ENCODE results near the gene MARVELD3. TPM values are rescaled to one million over a fixed set of nuclear protein-coding genes. Genes with fewer than 3 reads are reported as not detected.

The MARVELD3 gene
- polyA plus RNA-seq, 2 donors, result 2.9 to 4.2 TPM

GRCh38 chr16:71666928-71667707, 41.1 kb downstream of the MARVELD3 start:
- H3K36me3 ChIP-seq (ENCODE audit: control insufficient read depth in 2 of 2, insufficient read depth in 2 of 2, low read length in 1 of 2), result peaks cover 0 to 6% of the 10 kb centered on the region in 2 donors
- H3K27ac ChIP-seq (ENCODE audit: low read depth in 2 of 2, low read length in 1 of 2), result no peak overlapping the region
- H3K27me3 ChIP-seq (ENCODE audit: control insufficient read depth in 1 of 2, insufficient read depth in 2 of 2, low read length in 2 of 2), result no peaks in the 10 kb centered on the region
- WGBS, 2 donors, result 56 to 73% methylated on average over 4 of the region's 4 CpGs
- H3K4me1 ChIP-seq (ENCODE audit: control insufficient read depth in 2 of 2, insufficient read depth in 2 of 2, low read length in 1 of 2), result no peaks in the 10 kb centered on the region
- no peaks in the 10 kb centered on the region for H3K9me3 ChIP-seq (ENCODE audit: control insufficient read depth in 2 of 2, insufficient read depth in 1 of 2, low read depth in 1 of 2, low read length in 1 of 2)
- H3K4me3 ChIP-seq (ENCODE audit: low read depth in 1 of 2, low read length in 2 of 2), result no peak overlapping the region

- Histone ChIP-seq H3K9me3 (ENCODE audit: control insufficient read depth in 2 of 2, insufficient read depth in 1 of 2, low read depth in 1 of 2, low read length in 1 of 2) (no peaks in the 10 kb centered on the region), H3K27me3 (ENCODE audit: control insufficient read depth in 1 of 2, insufficient read depth in 2 of 2, low read length in 2 of 2) (no peaks in the 10 kb centered on the region), H3K36me3 (ENCODE audit: control insufficient read depth in 2 of 2, insufficient read depth in 2 of 2, low read length in 1 of 2) (peaks cover 0 to 2% of the 10 kb centered on the region in 2 donors), H3K27ac (ENCODE audit: low read depth in 2 of 2, low read length in 1 of 2) (no peak overlapping the region), H3K4me3 (ENCODE audit: low read depth in 1 of 2, low read length in 2 of 2) (no peak overlapping the region), H3K4me1 (ENCODE audit: control insufficient read depth in 2 of 2, insufficient read depth in 2 of 2, low read length in 1 of 2) (no peaks in the 10 kb centered on the region)
- WGBS, 2 donors, result 90 to 92% methylated on average over 6 of the region's 6 CpGs
Observed at GRCh38 chr16:71669926-71670536, 44.0 kb downstream of the MARVELD3 start.

- Histone ChIP-seq H3K36me3 (ENCODE audit: control insufficient read depth in 2 of 2, insufficient read depth in 2 of 2, low read length in 1 of 2) (peaks cover 0 to 2% of the 10 kb centered on the region in 2 donors), H3K9me3 (ENCODE audit: control insufficient read depth in 2 of 2, insufficient read depth in 1 of 2, low read depth in 1 of 2, low read length in 1 of 2) (no peaks in the 10 kb centered on the region), H3K27ac (ENCODE audit: low read depth in 2 of 2, low read length in 1 of 2) (no peak overlapping the region), H3K27me3 (ENCODE audit: control insufficient read depth in 1 of 2, insufficient read depth in 2 of 2, low read length in 2 of 2) (no peaks in the 10 kb centered on the region), H3K4me1 (ENCODE audit: control insufficient read depth in 2 of 2, insufficient read depth in 2 of 2, low read length in 1 of 2) (no peaks in the 10 kb centered on the region), H3K4me3 (ENCODE audit: low read depth in 1 of 2, low read length in 2 of 2) (no peak overlapping the region)
- WGBS, 2 donors, result 58 to 66% methylated on average over 4 of the region's 4 CpGs
Observed at GRCh38 chr16:71670537-71670936, 44.6 kb downstream of the MARVELD3 start.

GRCh38 chr16:71671165-71671564, 45.2 kb downstream of the MARVELD3 start:
- Histone ChIP-seq H3K36me3 (ENCODE audit: control insufficient read depth in 2 of 2, insufficient read depth in 2 of 2, low read length in 1 of 2) (peaks cover 0 to 2% of the 10 kb centered on the region in 2 donors), H3K27ac (ENCODE audit: low read depth in 2 of 2, low read length in 1 of 2) (no peak overlapping the region)

GRCh38 chr16:71672125-71672524, 46.1 kb downstream of the MARVELD3 start:
- Histone ChIP-seq H3K4me1 (ENCODE audit: control insufficient read depth in 2 of 2, insufficient read depth in 2 of 2, low read length in 1 of 2) (no peaks in the 10 kb centered on the region), H3K27ac (ENCODE audit: low read depth in 2 of 2, low read length in 1 of 2) (no peak overlapping the region), H3K27me3 (ENCODE audit: control insufficient read depth in 1 of 2, insufficient read depth in 2 of 2, low read length in 2 of 2) (no peaks in the 10 kb centered on the region), H3K36me3 (ENCODE audit: control insufficient read depth in 2 of 2, insufficient read depth in 2 of 2, low read length in 1 of 2) (no peaks in the 10 kb centered on the region), H3K9me3 (ENCODE audit: control insufficient read depth in 2 of 2, insufficient read depth in 1 of 2, low read depth in 1 of 2, low read length in 1 of 2) (no peaks in the 10 kb centered on the region), H3K4me3 (ENCODE audit: low read depth in 1 of 2, low read length in 2 of 2) (no peak overlapping the region)
- 70 to 73% methylated on average over 3 of the region's 3 CpGs for WGBS, 2 donors

More at GRCh38 chr16:71671165-71671564, 45.2 kb downstream of the MARVELD3 start:
- Histone ChIP-seq H3K4me1 (ENCODE audit: control insufficient read depth in 2 of 2, insufficient read depth in 2 of 2, low read length in 1 of 2) (no peaks in the 10 kb centered on the region), H3K4me3 (ENCODE audit: low read depth in 1 of 2, low read length in 2 of 2) (no peak overlapping the region), H3K27me3 (ENCODE audit: control insufficient read depth in 1 of 2, insufficient read depth in 2 of 2, low read length in 2 of 2) (no peaks in the 10 kb centered on the region), H3K9me3 (ENCODE audit: control insufficient read depth in 2 of 2, insufficient read depth in 1 of 2, low read depth in 1 of 2, low read length in 1 of 2) (no peaks in the 10 kb centered on the region)
- WGBS, 2 donors, result 95 to 97% methylated on average over 3 of the region's 3 CpGs

GRCh38 chr16:71672803-71673581, 47.0 kb downstream of the MARVELD3 start:
- 93% methylated on average over 5 of the region's 5 CpGs for WGBS, 2 donors
- Histone ChIP-seq H3K4me3 (ENCODE audit: low read depth in 1 of 2, low read length in 2 of 2) (no peak overlapping the region), H3K27ac (ENCODE audit: low read depth in 2 of 2, low read length in 1 of 2) (no peak overlapping the region), H3K4me1 (ENCODE audit: control insufficient read depth in 2 of 2, insufficient read depth in 2 of 2, low read length in 1 of 2) (no peaks in the 10 kb centered on the region), H3K27me3 (ENCODE audit: control insufficient read depth in 1 of 2, insufficient read depth in 2 of 2, low read length in 2 of 2) (no peaks in the 10 kb centered on the region), H3K36me3 (ENCODE audit: control insufficient read depth in 2 of 2, insufficient read depth in 2 of 2, low read length in 1 of 2) (no peaks in the 10 kb centered on the region), H3K9me3 (ENCODE audit: control insufficient read depth in 2 of 2, insufficient read depth in 1 of 2, low read depth in 1 of 2, low read length in 1 of 2) (no peaks in the 10 kb centered on the region)

DNA sequence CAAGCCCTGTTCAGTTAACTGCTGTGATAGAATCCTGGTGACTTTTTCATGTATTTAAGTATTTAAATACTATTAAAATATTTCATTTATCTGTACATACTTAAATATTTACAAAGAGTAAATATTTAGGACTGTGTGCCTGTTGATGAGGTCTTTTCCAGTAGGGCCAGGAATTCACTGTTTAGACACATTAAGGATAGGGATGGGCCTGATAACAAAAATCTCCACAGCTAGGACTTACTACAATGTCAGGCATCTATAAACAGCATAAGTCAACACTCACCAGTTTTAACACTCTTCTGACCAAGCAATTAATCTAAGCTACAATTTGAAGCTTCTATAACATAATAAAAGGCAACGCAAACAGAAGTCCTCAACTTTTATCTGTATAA, 47.6 kb downstream of the MARVELD3 start:
- 97 to 99% methylated on average over 1 of the region's 1 CpG for WGBS, 2 donors
- Histone ChIP-seq H3K27ac (ENCODE audit: low read depth in 2 of 2, low read length in 1 of 2) (no peak overlapping the region), H3K9me3 (ENCODE audit: control insufficient read depth in 2 of 2, insufficient read depth in 1 of 2, low read depth in 1 of 2, low read length in 1 of 2) (no peaks in the 10 kb centered on the region), H3K27me3 (ENCODE audit: control insufficient read depth in 1 of 2, insufficient read depth in 2 of 2, low read length in 2 of 2) (no peaks in the 10 kb centered on the region), H3K4me1 (ENCODE audit: control insufficient read depth in 2 of 2, insufficient read depth in 2 of 2, low read length in 1 of 2) (no peaks in the 10 kb centered on the region), H3K4me3 (ENCODE audit: low read depth in 1 of 2, low read length in 2 of 2) (no peak overlapping the region), H3K36me3 (ENCODE audit: control insufficient read depth in 2 of 2, insufficient read depth in 2 of 2, low read length in 1 of 2) (no peaks in the 10 kb centered on the region)

DNA sequence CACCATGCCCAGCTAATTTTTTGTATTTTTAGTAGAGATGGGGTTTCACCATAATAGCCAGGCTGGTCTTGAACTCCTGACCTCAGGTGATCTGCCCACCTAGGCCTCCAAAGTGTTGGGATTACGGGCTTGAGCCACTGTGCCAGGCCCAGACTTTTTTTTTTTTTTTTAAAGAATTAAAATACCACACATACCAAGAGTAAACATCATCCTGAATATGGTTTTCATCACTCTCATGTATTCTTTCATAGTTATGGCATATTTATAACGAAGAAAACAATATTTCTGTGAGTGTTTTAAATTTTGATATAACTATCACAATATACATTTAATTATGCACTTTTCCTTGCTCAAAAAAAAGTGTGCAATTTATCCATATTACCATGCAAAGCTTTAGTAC, 48.2 kb downstream of the MARVELD3 start:
- no peaks in the 10 kb centered on the region for H3K36me3 ChIP-seq (ENCODE audit: control insufficient read depth in 2 of 2, insufficient read depth in 2 of 2, low read length in 1 of 2)
- H3K4me3 ChIP-seq (ENCODE audit: low read depth in 1 of 2, low read length in 2 of 2), result no peak overlapping the region
- WGBS, 2 donors, result 93 to 98% methylated on average over 2 of the region's 2 CpGs
- H3K4me1 ChIP-seq (ENCODE audit: control insufficient read depth in 2 of 2, insufficient read depth in 2 of 2, low read length in 1 of 2), result no peaks in the 10 kb centered on the region
- no peaks in the 10 kb centered on the region for H3K27me3 ChIP-seq (ENCODE audit: control insufficient read depth in 1 of 2, insufficient read depth in 2 of 2, low read length in 2 of 2)
- no peak overlapping the region for H3K27ac ChIP-seq (ENCODE audit: low read depth in 2 of 2, low read length in 1 of 2)
- no peaks in the 10 kb centered on the region for H3K9me3 ChIP-seq (ENCODE audit: control insufficient read depth in 2 of 2, insufficient read depth in 1 of 2, low read depth in 1 of 2, low read length in 1 of 2)

DNA sequence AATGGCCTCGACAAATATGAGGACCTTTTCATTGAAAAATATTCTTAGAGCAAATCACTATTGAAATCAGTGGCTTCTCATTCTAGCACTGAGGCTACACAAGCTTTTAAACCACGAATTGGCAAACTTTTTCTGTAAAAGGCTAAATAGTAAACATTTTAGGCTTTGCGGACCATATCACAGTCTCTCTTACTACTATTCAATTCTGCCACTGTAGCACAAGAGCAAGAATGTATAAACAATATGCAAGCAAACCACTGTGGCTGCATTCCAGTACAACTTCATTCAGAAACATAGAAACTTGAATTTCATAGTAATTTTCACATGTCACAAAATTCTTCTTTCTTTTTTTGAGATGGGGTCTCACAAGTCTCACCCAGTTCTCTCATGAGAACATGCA, 49.4 kb downstream of the MARVELD3 start:
- no peaks in the 10 kb centered on the region for H3K27me3 ChIP-seq (ENCODE audit: control insufficient read depth in 1 of 2, insufficient read depth in 2 of 2, low read length in 2 of 2)
- no peaks in the 10 kb centered on the region for H3K4me1 ChIP-seq (ENCODE audit: control insufficient read depth in 2 of 2, insufficient read depth in 2 of 2, low read length in 1 of 2)
- no peak overlapping the region for H3K4me3 ChIP-seq (ENCODE audit: low read depth in 1 of 2, low read length in 2 of 2)
- no peak overlapping the region for H3K27ac ChIP-seq (ENCODE audit: low read depth in 2 of 2, low read length in 1 of 2)
- no peaks in the 10 kb centered on the region for H3K36me3 ChIP-seq (ENCODE audit: control insufficient read depth in 2 of 2, insufficient read depth in 2 of 2, low read length in 1 of 2)
- no peaks in the 10 kb centered on the region for H3K9me3 ChIP-seq (ENCODE audit: control insufficient read depth in 2 of 2, insufficient read depth in 1 of 2, low read depth in 1 of 2, low read length in 1 of 2)
- WGBS, 2 donors, result 82 to 83% methylated on average over 3 of the region's 3 CpGs
